A673 (cell line): Measurements from ENCODE around the gene UPF1. TPM values are rescaled to one million over a fixed set of nuclear protein-coding genes. Genes with fewer than 3 reads are reported as not detected.
A peak's percentile ranks its signal among the peaks of the same experiment; 100 is the strongest.

Experiments used
- BruUV-seq: library from RNA; stranded (reverse); fragments of 400-500 nt; replicated peaks from 2 replicates; lab custom pipeline; 2021; lab: Mats Ljungman, UMichigan
- CTCF ChIA-PET: fragments of 300-600 bp; sonication (Branson Sonifier 250); formaldehyde crosslinking; loops from one replicate; lab custom pipeline; 2022; ENCODE audit warnings: antibody characterized with exemption; lab: Charles Lee
- POLR2A ChIA-PET: fragments of 300-600 bp; sonication (Branson Sonifier 250); formaldehyde crosslinking; loops from one replicate; lab custom pipeline; 2022; ENCODE audit warnings: antibody characterized with exemption; ENCODE audit not compliant: low non-redundant PET; lab: Charles Lee
- DNase-seq: peaks from one replicate; pipeline ENCODE4 v3.0.0-alpha.2; 2015; ENCODE audit warnings: low spot score
- H3K27ac ChIP-seq: fragments of 200-600 bp; sonication (generic); 2 replicates; pipeline ENCODE4 v1.5.1; 2016; ENCODE audit warnings: mixed run types, low read depth, mild to moderate bottlenecking, mixed read lengths, antibody characterized with exemption, low read length; ENCODE audit not compliant: poor library complexity, severe bottlenecking
- H3K27me3 ChIP-seq: fragments of 200-600 bp; sonication (generic); replicated peaks from 2 replicates; pipeline ENCODE4 v1.6.1; 2017; ENCODE audit warnings: mixed run types, low read depth, mild to moderate bottlenecking, mixed read lengths, antibody characterized with exemption, low read length; ENCODE audit not compliant: insufficient read depth, poor library complexity
- H3K36me3 ChIP-seq: fragments of 200-600 bp; sonication (generic); 2 replicates; pipeline ENCODE4 v1.6.1; 2016; ENCODE audit warnings: mixed run types, mild to moderate bottlenecking, mixed read lengths, antibody characterized with exemption, low read length; ENCODE audit not compliant: insufficient read depth, poor library complexity, severe bottlenecking
- H3K4me1 ChIP-seq: fragments of 200-600 bp; sonication (generic); 2 replicates; pipeline ENCODE4 v1.6.1; 2017; ENCODE audit warnings: mixed run types, mild to moderate bottlenecking, mixed read lengths, antibody characterized with exemption, low read length; ENCODE audit not compliant: insufficient read depth, poor library complexity, severe bottlenecking
- H3K4me3 ChIP-seq: fragments of 200-600 bp; sonication (generic); 2 replicates; pipeline ENCODE4 v1.5.1; 2016; ENCODE audit warnings: low read depth, mixed run types, mild to moderate bottlenecking, mixed read lengths, low read length; ENCODE audit not compliant: poor library complexity, severe bottlenecking
- H3K9me3 ChIP-seq: fragments of 200-600 bp; sonication (generic); 2 replicates; pipeline ENCODE4 v1.6.1; 2016; ENCODE audit warnings: mixed run types, low read depth, mild to moderate bottlenecking, mixed read lengths, antibody characterized with exemption, low read length; ENCODE audit not compliant: poor library complexity, severe bottlenecking
- EZH2 ChIP-seq: fragments of 200-600 bp; sonication (generic); IDR thresholded peaks from 2 replicates; pipeline ENCODE4 v1.6.1; 2017; ENCODE audit warnings: borderline replicate concordance, low read depth, mild to moderate bottlenecking, mixed read lengths, antibody characterized with exemption, low read length; ENCODE audit not compliant: poor library complexity, severe bottlenecking
- intact Hi-C: fragments of 100-400 bp; cut with micrococcal nuclease; formaldehyde crosslinking; loops from one replicate; pipeline ENCODE4 v1.10.0; 2022; ENCODE audit not compliant: unreplicated experiment
- total RNA-seq: library from RNA; stranded (reverse); gene quantifications from 2 replicates; pipeline ENCODE4 v1.2.3, GENCODE V29; 2021
- TF ChIP-seq, protein P1 (sequence below): fragments of 300-800, 200-600 bp; sonication (generic); conservative IDR thresholded peaks from 2 replicates; pipeline ENCODE4 v1.5.1; 2017; ENCODE audit warnings: low read depth, mild to moderate bottlenecking, antibody characterized with exemption, low read length, moderate library complexity, mixed read lengths

Gene UPF1
- total RNA-seq, 1 experiment from 2014 or later: 83.8 TPM

DNA sequence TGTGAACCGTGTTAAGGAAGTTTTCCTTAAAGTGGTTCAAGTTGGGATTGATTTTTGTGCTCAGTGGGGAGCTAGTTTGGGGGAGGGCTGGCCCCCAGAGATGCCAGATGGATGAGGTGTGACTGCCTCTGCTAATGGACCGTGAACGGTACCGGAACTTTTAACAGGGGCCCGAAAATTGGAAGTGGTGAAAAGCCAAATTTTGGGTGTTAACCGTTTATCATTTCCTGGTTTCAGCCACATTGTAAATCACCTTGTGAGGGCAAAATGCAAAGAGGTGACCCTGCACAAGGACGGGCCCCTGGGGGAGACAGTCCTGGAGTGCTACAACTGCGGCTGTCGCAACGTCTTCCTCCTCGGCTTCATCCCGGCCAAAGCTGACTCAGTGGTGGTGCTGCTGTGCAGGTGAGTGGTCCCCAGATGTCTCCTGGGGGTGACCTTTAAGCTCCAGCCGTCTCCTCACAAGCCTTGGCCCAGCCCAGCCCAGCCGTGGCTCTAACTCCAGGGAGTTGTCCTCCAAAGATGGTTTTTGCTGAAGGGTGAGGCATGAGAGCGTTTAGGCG, 18.2 kb downstream of the UPF1 start:
- BruUV-seq: no TSS peak
- H3K4me1 ChIP-seq: peaks cover 25% of the 10 kb centered on the region
- no peaks in the 10 kb centered on the region for H3K27me3 ChIP-seq
- H3K36me3 ChIP-seq: peaks cover 64% of the 10 kb centered on the region
- TF ChIP-seq, protein P1, sequence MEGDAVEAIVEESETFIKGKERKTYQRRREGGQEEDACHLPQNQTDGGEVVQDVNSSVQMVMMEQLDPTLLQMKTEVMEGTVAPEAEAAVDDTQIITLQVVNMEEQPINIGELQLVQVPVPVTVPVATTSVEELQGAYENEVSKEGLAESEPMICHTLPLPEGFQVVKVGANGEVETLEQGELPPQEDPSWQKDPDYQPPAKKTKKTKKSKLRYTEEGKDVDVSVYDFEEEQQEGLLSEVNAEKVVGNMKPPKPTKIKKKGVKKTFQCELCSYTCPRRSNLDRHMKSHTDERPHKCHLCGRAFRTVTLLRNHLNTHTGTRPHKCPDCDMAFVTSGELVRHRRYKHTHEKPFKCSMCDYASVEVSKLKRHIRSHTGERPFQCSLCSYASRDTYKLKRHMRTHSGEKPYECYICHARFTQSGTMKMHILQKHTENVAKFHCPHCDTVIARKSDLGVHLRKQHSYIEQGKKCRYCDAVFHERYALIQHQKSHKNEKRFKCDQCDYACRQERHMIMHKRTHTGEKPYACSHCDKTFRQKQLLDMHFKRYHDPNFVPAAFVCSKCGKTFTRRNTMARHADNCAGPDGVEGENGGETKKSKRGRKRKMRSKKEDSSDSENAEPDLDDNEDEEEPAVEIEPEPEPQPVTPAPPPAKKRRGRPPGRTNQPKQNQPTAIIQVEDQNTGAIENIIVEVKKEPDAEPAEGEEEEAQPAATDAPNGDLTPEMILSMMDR: no peak
- no peak for TF ChIP-seq EZH2
- intact Hi-C loops: loop anchor here (5.0 kb wide), 3 partner anchors 78 to 383 kb away; no protein-coding TSS in a partner anchor
- no peak overlapping the region for H3K4me3 ChIP-seq
- H3K9me3 ChIP-seq: no peaks in the 10 kb centered on the region
- H3K27ac ChIP-seq: peak overlapping the region; percentile 60
- ChIA-PET CTCF (no interaction called here), POLR2A (no interaction called here)
- DNase-seq: no peak

DNA sequence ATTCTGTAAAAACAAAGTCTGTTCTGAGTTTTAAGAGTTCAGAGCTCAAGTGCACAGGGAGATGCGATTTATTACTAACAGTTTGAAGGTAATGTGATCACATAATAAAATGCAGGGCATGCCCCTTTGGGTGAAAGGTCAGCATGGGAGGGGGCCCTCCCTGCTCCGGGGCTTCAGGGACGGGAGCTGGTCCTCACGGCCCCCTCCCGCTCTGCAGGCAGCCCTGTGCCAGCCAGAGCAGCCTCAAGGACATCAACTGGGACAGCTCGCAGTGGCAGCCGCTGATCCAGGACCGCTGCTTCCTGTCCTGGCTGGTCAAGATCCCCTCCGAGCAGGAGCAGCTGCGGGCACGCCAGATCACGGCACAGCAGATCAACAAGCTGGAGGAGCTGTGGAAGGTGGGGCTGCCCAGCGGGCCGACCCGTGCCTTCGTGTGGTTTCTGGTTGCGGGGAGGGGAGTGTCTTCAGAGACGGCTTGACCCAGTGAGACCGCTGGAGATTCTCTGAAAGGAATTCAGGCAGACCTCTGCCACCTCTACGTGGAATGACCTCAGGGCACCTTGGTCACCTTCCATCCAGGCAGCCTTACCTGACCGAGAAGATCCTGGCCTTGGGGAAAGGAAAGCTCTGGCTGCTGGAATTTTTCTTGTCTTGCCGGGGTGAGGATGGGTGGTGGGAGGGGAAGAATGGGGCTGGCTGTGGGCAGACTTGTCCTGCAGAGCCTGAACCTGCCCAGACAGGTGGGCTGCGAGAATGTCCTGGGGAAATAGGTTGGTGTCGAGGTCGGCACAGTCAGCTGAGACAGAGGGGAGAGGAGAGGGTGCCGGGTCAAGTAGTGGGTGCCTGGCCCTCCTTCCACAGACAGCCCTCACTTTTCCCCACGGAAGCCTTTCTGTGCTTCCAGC, 19.0 kb downstream of the UPF1 start:
- no peak for DNase-seq
- no peak overlapping the region for H3K4me3 ChIP-seq
- no TSS peak for BruUV-seq
- H3K36me3 ChIP-seq: peaks cover 69% of the 10 kb centered on the region
- intact Hi-C loops: no loop called here
- CTCF ChIA-PET: no interaction called here
- POLR2A ChIA-PET: interaction anchor here (0.6 kb wide), 1 partner anchor 261 kb away, joined by 3 read pairs; no protein-coding TSS in a partner anchor
- no peaks in the 10 kb centered on the region for H3K9me3 ChIP-seq
- H3K27ac ChIP-seq: no peak overlapping the region
- TF ChIP-seq EZH2: no peak
- TF ChIP-seq, protein P1: no peak
- no peaks in the 10 kb centered on the region for H3K27me3 ChIP-seq
- peaks cover 25% of the 10 kb centered on the region for H3K4me1 ChIP-seq

DNA sequence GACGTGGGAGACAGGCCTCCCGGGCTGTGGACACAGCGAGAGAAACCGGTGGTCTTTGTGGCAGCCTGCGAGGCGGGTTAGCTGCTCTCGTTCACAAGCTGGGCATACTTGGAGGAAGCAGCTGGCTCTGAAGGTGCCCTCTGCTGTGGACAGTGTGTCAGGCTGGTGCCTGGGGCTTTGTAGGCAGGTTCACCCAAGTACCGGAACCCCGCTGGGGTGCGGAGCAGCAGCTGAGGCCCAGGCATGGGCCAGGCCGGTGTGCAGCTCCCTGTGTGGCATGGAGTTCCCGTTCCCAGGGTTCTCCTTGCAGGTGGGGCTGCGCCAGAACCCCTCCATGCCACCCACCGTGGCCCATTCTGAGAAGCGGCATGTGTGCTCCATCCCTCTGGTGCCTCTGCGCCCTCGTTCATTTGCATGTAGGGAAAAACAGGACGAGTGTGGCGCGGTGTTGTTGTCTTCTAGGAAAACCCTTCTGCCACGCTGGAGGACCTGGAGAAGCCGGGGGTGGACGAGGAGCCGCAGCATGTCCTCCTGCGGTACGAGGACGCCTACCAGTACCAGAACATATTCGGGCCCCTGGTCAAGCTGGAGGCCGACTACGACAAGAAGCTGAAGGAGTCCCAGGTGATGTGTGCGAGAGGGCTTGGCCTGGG, 20.0 kb downstream of the UPF1 start:
- H3K4me3 ChIP-seq: no peak overlapping the region
- peaks cover 80% of the 10 kb centered on the region for H3K36me3 ChIP-seq
- no peaks in the 10 kb centered on the region for H3K9me3 ChIP-seq
- peaks cover 25% of the 10 kb centered on the region for H3K4me1 ChIP-seq
- no peak overlapping the region for H3K27ac ChIP-seq
- intact Hi-C loops: no loop called here
- no TSS peak for BruUV-seq
- TF ChIP-seq, protein P1: no peak
- no peak for TF ChIP-seq EZH2
- DNase-seq: no peak
- H3K27me3 ChIP-seq: no peaks in the 10 kb centered on the region
- ChIA-PET CTCF (no interaction called here), POLR2A (no interaction called here)
